ENCODE results near the gene MRC2. TPM values are rescaled to one million over a fixed set of nuclear protein-coding genes. Genes with fewer than 3 reads are reported as not detected.

MRC2 gene

DNA sequence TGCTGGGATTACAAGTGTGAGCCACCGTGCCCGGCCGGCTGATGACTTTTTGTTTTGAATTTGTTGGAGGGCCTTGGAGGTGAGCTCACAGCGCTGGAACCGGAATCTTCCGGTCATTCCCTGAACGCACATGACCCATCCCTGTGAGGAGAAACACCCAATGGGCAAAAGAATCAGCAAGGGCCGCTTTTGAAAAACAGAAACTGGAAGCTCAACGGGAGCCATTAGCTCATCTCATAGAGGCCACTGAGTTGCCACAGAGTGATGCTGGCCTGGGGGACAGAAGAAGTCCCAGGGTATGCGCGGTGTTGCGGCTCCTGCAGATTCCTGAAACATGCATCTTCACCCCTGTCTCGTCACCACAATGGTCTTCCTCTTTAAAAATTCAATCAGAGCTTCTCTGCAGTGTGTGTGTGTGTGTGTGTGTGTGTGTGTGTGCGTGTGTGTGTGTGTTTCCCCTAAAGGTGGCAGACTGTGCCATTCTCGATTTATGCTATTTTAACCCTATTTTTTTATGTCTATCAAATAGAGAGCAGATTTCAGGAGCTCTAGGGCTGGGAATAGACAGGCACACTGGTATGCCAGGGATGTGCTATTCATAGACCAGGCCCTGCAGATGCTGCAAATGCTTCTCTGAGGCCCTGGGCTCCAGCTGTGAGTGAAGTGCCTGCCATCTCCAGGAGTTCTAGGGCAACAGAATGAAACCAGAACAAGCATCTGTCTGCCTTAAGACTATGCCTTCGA lies 112.3 kb downstream of the MRC2 start:
- no CpG with 5 or more reads among the region's 16 CpGs for WGBS (ENCODE audit: extremely low coverage, insufficient coverage, low lambda C conversion rate)
- H3K4ac ChIP-seq (ENCODE audit: low read depth, low read length), result no peak overlapping the region

DNA sequence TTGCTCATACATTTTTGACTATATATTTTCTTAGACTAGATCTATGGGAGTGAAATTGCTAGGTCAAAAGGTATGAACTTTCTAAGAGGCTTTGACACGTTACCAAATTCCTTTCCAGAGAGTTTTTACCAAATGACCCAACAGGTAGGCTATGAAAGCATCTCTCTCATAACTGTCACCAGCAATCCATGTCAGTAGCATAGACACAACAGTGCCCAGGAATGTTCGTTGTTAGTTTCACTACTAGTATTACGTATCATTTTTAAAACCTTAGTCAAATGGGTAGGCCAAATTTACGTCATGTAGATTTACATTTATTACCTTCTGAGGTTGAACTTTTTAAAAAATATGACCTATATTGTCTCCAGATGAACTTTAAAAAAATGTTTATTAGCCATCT lies 113.8 kb downstream of the MRC2 start:
- H3K9ac ChIP-seq (ENCODE audit: low read length), result no peak overlapping the region
- H2BK120ac ChIP-seq (ENCODE audit: low read depth, low read length), result no peak overlapping the region
- no peak overlapping the region for H4K8ac ChIP-seq (ENCODE audit: low read depth, low read length)
- DNase-seq, result no peak
- H3K4me3 ChIP-seq (ENCODE audit: low read length), result no peak overlapping the region
- H4K5ac ChIP-seq (ENCODE audit: low read length), result no peak overlapping the region
- no peaks in the 10 kb centered on the region for H3K4me1 ChIP-seq (ENCODE audit: control insufficient read depth, low read depth, low read length)
- no peak overlapping the region for H3K4ac ChIP-seq (ENCODE audit: low read depth, low read length)
- H3K4me2 ChIP-seq (ENCODE audit: low read length), result no peak overlapping the region
- no peaks in the 10 kb centered on the region for H3K79me2 ChIP-seq (ENCODE audit: control insufficient read depth, insufficient read depth, low read length)
- no peak overlapping the region for H2AK5ac ChIP-seq (ENCODE audit: low read length)
- H3K56ac ChIP-seq (ENCODE audit: low read length), result no peak overlapping the region
- no peak overlapping the region for H3K18ac ChIP-seq (ENCODE audit: low read length)
- H3K27me3 ChIP-seq (ENCODE audit: insufficient read depth, low read length, poor library complexity), result no peaks in the 10 kb centered on the region
- no peaks in the 10 kb centered on the region for H3K36me3 ChIP-seq (ENCODE audit: control insufficient read depth, insufficient read depth, low read length)
- no CpG with 5 or more reads among the region's 4 CpGs for WGBS (ENCODE audit: extremely low coverage, insufficient coverage, low lambda C conversion rate)
- no peak overlapping the region for H3K23ac ChIP-seq (ENCODE audit: low read length)
- H2BK5ac ChIP-seq (ENCODE audit: low read length), result no peak overlapping the region
- no peaks in the 10 kb centered on the region for H3K79me1 ChIP-seq (ENCODE audit: low read length)
- no peak overlapping the region for H3K27ac ChIP-seq (ENCODE audit: low read depth, low read length)
- H2BK15ac ChIP-seq (replicated peaks; ENCODE audit: low read depth), result no peak overlapping the region

More for the DNA sequence above, 112.3 kb downstream of the MRC2 start:
- Histone ChIP-seq H3K18ac (ENCODE audit: low read length) (no peak overlapping the region), H3K27ac (ENCODE audit: low read depth, low read length) (no peak overlapping the region), H2BK15ac (replicated peaks; ENCODE audit: low read depth) (no peak overlapping the region), H3K36me3 (ENCODE audit: control insufficient read depth, insufficient read depth, low read length) (no peaks in the 10 kb centered on the region), H3K56ac (ENCODE audit: low read length) (no peak overlapping the region), H3K79me2 (ENCODE audit: control insufficient read depth, insufficient read depth, low read length) (no peaks in the 10 kb centered on the region), H3K23ac (ENCODE audit: low read length) (no peak overlapping the region), H3K4me1 (ENCODE audit: control insufficient read depth, low read depth, low read length) (no peaks in the 10 kb centered on the region), H3K79me1 (ENCODE audit: low read length) (no peaks in the 10 kb centered on the region), H4K8ac (ENCODE audit: low read depth, low read length) (no peak overlapping the region), H3K9ac (ENCODE audit: low read length) (no peak overlapping the region), H2BK5ac (ENCODE audit: low read length) (no peak overlapping the region), H4K5ac (ENCODE audit: low read length) (no peak overlapping the region), H3K4me2 (ENCODE audit: low read length) (no peak overlapping the region), H2BK120ac (ENCODE audit: low read depth, low read length) (no peak overlapping the region), H3K27me3 (ENCODE audit: insufficient read depth, low read length, poor library complexity) (no peaks in the 10 kb centered on the region), H3K4me3 (ENCODE audit: low read length) (no peak overlapping the region), H2AK5ac (ENCODE audit: low read length) (no peak overlapping the region)
- peak; percentile 58 for DNase-seq

Small RNAs within 50 kb of the gene (small RNA-seq; reads per million reads assigned to genes)
- gene RF00019 (ENCODE audit: insufficient read depth), result not detected
- gene RNU6-446P (ENCODE audit: insufficient read depth), result not detected
